ENCODE measurements around the gene KIRREL2. TPM values are rescaled to one million over a fixed set of nuclear protein-coding genes. Genes with fewer than 3 reads are reported as not detected.
"Not testable (repeated sequence)": the region's sequence is repeated elsewhere in the genome, so short reads cannot be mapped to it uniquely, and the experiment has no call there.

The KIRREL2 gene
- total RNA-seq, 2 experiments from 2014 or later: 0.55 to 0.58 TPM

GRCh38 chr19:35869327-35870123 is 12.8 kb downstream of the KIRREL2 start:
- peak overlapping the region; percentile 43 for H3K27ac Mint-ChIP-seq
- peaks cover 18% of the 10 kb centered on the region for H3K4me1 Mint-ChIP-seq
- ChIA-PET CTCF (interaction anchor here (0.6 to 1.9 kb wide), 4 partner anchors 13 to 703 kb away, joined by 3 to 7 read pairs (median 5); no protein-coding TSS in a partner anchor), POLR2A (interaction anchor here (1.0 to 2.8 kb wide), 5 partner anchors 10 to 129 kb away, joined by 3 to 13 read pairs (median 4); partner anchors contain the start of gene KIRREL2)
- H3K9me3 Mint-ChIP-seq: no peaks in the 10 kb centered on the region
- H3K36me3 Mint-ChIP-seq (ENCODE audit: low read depth): no peaks in the 10 kb centered on the region
- peak overlapping the region; percentile 73 for H3K4me3 Mint-ChIP-seq
- peaks cover 37% of the 10 kb centered on the region for H3K27me3 Mint-ChIP-seq
- DNase-seq: peak; percentile 88

GRCh38 chr19:35870124-35870736 is 13.5 kb downstream of the KIRREL2 start:
- not testable (repeated sequence) for DNase-seq; H3K36me3 Mint-ChIP-seq (ENCODE audit: low read depth); H3K9me3 Mint-ChIP-seq
- Mint-ChIP-seq H3K27ac (peak overlapping the region; percentile 43), H3K4me3 (peak overlapping the region; percentile 73), H3K4me1 (peaks cover 18% of the 10 kb centered on the region), H3K27me3 (peaks cover 33% of the 10 kb centered on the region)
- CTCF ChIA-PET: interaction anchor here (1.2 to 1.9 kb wide), 3 partner anchors 12 to 226 kb away, joined by 3 to 7 read pairs (median 7); no protein-coding TSS in a partner anchor
- POLR2A ChIA-PET: interaction anchor here (1.0 to 2.8 kb wide), 4 partner anchors 10 to 60 kb away, joined by 3 to 13 read pairs (median 4); partner anchors contain the start of gene KIRREL2

GRCh38 chr19:35870798-35871197 is 14.1 kb downstream of the KIRREL2 start:
- no peak overlapping the region for H3K4me3 Mint-ChIP-seq
- no peak overlapping the region for H3K27ac Mint-ChIP-seq
- no peaks in the 10 kb centered on the region for H3K9me3 Mint-ChIP-seq
- H3K36me3 Mint-ChIP-seq (ENCODE audit: low read depth): no peaks in the 10 kb centered on the region
- H3K4me1 Mint-ChIP-seq: peaks cover 18% of the 10 kb centered on the region
- ChIA-PET POLR2A (interaction anchor here (1.3 to 2.8 kb wide), 2 partner anchors 9 to 59 kb away, joined by 4 to 13 read pairs; no protein-coding TSS in a partner anchor), CTCF (interaction anchor here (1.2 kb wide), 1 partner anchor 60 kb away, joined by 7 read pairs; no protein-coding TSS in a partner anchor)
- no peak for DNase-seq
- H3K27me3 Mint-ChIP-seq: peaks cover 28% of the 10 kb centered on the region

GRCh38 chr19:35871611-35872010 is 14.9 kb downstream of the KIRREL2 start:
- Mint-ChIP-seq H3K4me1 (peaks cover 18% of the 10 kb centered on the region), H3K4me3 (no peak overlapping the region), H3K27me3 (peaks cover 22% of the 10 kb centered on the region), H3K27ac (no peak overlapping the region), H3K9me3 (no peaks in the 10 kb centered on the region), H3K36me3 (ENCODE audit: low read depth) (no peaks in the 10 kb centered on the region)
- CTCF ChIA-PET: no interaction called here
- POLR2A ChIA-PET: no interaction called here
- no peak for DNase-seq

DNA sequence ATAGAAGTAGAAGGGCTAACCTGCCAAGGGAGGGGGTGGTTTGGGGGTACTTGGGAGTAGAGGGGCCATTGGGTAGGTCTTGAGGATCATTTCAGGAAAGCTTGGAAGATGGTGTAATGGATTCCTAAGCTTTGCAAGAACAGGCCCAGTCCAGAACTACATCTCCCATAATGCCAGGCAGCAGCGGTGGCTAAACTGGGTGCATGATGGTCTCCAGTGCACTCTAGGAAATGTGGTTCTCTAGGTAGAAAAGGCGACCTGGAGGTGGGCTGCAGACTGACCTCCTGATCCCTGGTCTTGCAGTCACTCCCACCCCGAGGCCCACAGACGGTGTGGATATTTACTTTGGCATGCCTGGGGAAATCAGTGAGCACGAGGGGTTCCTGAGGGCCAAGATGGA is 15.5 kb downstream of the KIRREL2 start:
- H3K4me3 Mint-ChIP-seq: no peak overlapping the region
- H3K27me3 Mint-ChIP-seq: peaks cover 21% of the 10 kb centered on the region
- POLR2A ChIA-PET: no interaction called here
- CTCF ChIA-PET: no interaction called here
- no peak overlapping the region for H3K27ac Mint-ChIP-seq
- H3K4me1 Mint-ChIP-seq: peaks cover 18% of the 10 kb centered on the region
- no peaks in the 10 kb centered on the region for H3K9me3 Mint-ChIP-seq
- H3K36me3 Mint-ChIP-seq (ENCODE audit: low read depth): no peaks in the 10 kb centered on the region
- no peak for DNase-seq

GRCh38 chr19:35874392-35874930 is 17.8 kb downstream of the KIRREL2 start:
- ChIA-PET CTCF (no interaction called here), POLR2A (no interaction called here)
- Mint-ChIP-seq H3K9me3 (no peaks in the 10 kb centered on the region), H3K4me1 (peaks cover 9% of the 10 kb centered on the region), H3K27ac (no peak overlapping the region), H3K4me3 (no peak overlapping the region), H3K36me3 (ENCODE audit: low read depth) (no peaks in the 10 kb centered on the region), H3K27me3 (peaks cover 14% of the 10 kb centered on the region)
- DNase-seq: no peak

DNA sequence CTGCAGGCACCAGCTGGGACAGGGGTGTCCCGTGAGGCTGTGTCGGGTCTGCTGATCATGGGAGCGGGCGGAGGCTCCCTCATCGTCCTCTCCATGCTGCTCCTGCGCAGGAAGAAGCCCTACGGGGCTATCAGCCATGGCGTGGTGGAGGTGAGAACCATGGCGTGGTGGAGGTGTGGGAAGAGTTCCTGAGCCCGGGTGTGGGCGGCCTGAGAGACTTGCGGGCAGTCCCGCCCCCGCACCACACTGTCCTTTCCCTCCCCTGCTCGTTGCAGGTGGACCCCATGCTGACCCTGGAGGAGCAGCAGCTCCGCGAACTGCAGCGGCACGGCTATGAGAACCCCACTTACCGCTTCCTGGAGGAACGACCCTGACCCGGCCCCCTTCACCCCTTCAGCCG is 22.4 kb downstream of the KIRREL2 start:
- H3K27ac Mint-ChIP-seq: no peak overlapping the region
- peaks cover 15% of the 10 kb centered on the region for H3K27me3 Mint-ChIP-seq
- DNase-seq: no peak
- H3K4me3 Mint-ChIP-seq: no peak overlapping the region
- H3K9me3 Mint-ChIP-seq: no peaks in the 10 kb centered on the region
- CTCF ChIA-PET: interaction anchor here (0.6 to 7.3 kb wide), 4 partner anchors 52 to 180 kb away, joined by 3 to 120 read pairs (median 4); no protein-coding TSS in a partner anchor
- peaks cover 12% of the 10 kb centered on the region for H3K4me1 Mint-ChIP-seq
- POLR2A ChIA-PET: interaction anchor here (1.1 to 1.6 kb wide), 5 partner anchors 20 to 165 kb away, joined by 3 to 6 read pairs (median 3); partner anchors contain the start of gene IGFLR1
- no peaks in the 10 kb centered on the region for H3K36me3 Mint-ChIP-seq (ENCODE audit: low read depth)

DNA sequence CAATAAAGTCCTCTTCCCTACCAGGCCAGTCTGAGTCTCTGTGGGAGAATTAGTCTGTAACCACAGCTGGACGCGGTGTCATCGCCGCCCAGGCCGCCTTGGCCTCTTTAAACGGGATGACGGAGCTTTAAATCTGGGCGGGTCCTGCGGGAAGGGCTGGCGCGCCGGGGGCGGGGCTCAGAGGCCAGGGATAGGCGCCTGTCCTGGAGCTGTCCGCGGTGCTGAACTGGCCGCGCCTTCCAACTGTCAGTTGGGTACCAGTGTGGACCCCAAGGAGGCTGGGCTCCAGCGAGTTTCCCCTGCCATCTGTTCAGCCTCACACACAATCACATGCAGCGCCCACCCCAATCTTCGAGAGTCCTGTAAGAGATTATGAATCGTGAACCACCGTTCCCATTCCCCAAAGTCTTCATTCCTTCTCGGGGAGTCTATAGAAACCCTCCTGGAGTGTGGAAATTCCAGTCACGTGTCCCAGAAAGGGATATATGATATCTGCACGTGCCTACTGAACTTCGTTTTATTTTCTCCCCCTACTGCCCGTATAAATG is 23.1 kb downstream of the KIRREL2 start:
- no peaks in the 10 kb centered on the region for H3K9me3 Mint-ChIP-seq
- H3K27ac Mint-ChIP-seq: no peak overlapping the region
- peaks cover 15% of the 10 kb centered on the region for H3K27me3 Mint-ChIP-seq
- H3K36me3 Mint-ChIP-seq (ENCODE audit: low read depth): no peaks in the 10 kb centered on the region
- no peak overlapping the region for H3K4me3 Mint-ChIP-seq
- peak; percentile 88 for DNase-seq
- POLR2A ChIA-PET: interaction anchor here (0.6 to 1.6 kb wide), 7 partner anchors 10 to 166 kb away, joined by 3 to 6 read pairs (median 3); partner anchors contain the start of gene IGFLR1
- CTCF ChIA-PET: interaction anchor here (0.5 to 7.3 kb wide), 6 partner anchors 13 to 180 kb away, joined by 3 to 120 read pairs (median 3); no protein-coding TSS in a partner anchor
- H3K4me1 Mint-ChIP-seq: peaks cover 12% of the 10 kb centered on the region

- H3K4me3 Mint-ChIP-seq: no peak overlapping the region
- H3K4me1 Mint-ChIP-seq: peaks cover 12% of the 10 kb centered on the region
- peaks cover 15% of the 10 kb centered on the region for H3K27me3 Mint-ChIP-seq
- H3K27ac Mint-ChIP-seq: no peak overlapping the region
- POLR2A ChIA-PET: interaction anchor here (1.1 to 4.9 kb wide), 6 partner anchors 10 to 49 kb away, joined by 3 to 38 read pairs (median 6); partner anchors contain the start of gene NFKBID
- H3K36me3 Mint-ChIP-seq (ENCODE audit: low read depth): peaks cover 15% of the 10 kb centered on the region
- no peaks in the 10 kb centered on the region for H3K9me3 Mint-ChIP-seq
- CTCF ChIA-PET: interaction anchor here (0.9 to 7.3 kb wide), 11 partner anchors 10 to 192 kb away, joined by 3 to 120 read pairs (median 4); partner anchors contain the start of genes ALKBH6 and THAP8
- DNase-seq: peak; percentile 37
Observed at GRCh38 chr19:35882114-35882832, 25.6 kb downstream of the KIRREL2 start.

DNA sequence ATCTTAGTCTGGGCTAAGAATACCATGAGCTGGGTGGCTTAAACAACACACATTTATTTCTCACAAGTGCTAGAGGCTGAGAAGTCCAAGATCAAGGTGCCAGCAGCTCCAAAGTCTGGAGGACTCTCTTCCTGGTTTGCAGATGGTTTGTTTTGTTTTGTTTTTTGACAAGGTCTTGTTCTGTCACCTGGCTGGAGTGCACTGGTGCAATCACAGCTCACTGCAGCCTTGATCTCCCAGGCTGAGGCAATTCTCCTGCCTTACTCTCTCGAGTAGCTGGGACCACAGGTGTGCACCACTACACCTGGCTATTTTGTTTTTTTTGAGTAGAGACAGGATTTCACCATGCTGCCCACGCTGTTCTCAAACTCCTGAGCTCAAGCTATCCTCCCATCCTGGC is 27.2 kb downstream of the KIRREL2 start:
- no peak overlapping the region for H3K4me3 Mint-ChIP-seq
- POLR2A ChIA-PET: interaction anchor here (1.2 to 4.9 kb wide), 5 partner anchors 9 to 48 kb away, joined by 3 to 38 read pairs (median 4); partner anchors contain the start of gene NFKBID
- H3K27ac Mint-ChIP-seq: no peak overlapping the region
- H3K27me3 Mint-ChIP-seq: peaks cover 8% of the 10 kb centered on the region
- CTCF ChIA-PET: interaction anchor here (0.7 to 7.3 kb wide), 5 partner anchors 9 to 193 kb away, joined by 3 to 120 read pairs (median 4); no protein-coding TSS in a partner anchor
- H3K4me1 Mint-ChIP-seq: peaks cover 12% of the 10 kb centered on the region
- no peaks in the 10 kb centered on the region for H3K9me3 Mint-ChIP-seq
- H3K36me3 Mint-ChIP-seq (ENCODE audit: low read depth): peaks cover 30% of the 10 kb centered on the region
- no peak for DNase-seq

- Mint-ChIP-seq H3K4me3 (no peak overlapping the region), H3K27ac (no peak overlapping the region), H3K36me3 (ENCODE audit: low read depth) (peaks cover 41% of the 10 kb centered on the region), H3K9me3 (no peaks in the 10 kb centered on the region), H3K27me3 (no peaks in the 10 kb centered on the region), H3K4me1 (peaks cover 4% of the 10 kb centered on the region)
- POLR2A ChIA-PET: interaction anchor here (1.0 to 4.9 kb wide), 2 partner anchors 23 to 46 kb away, joined by 3 to 38 read pairs; partner anchors contain the start of gene TYROBP
- DNase-seq: no peak
- CTCF ChIA-PET: interaction anchor here (7.3 kb wide), 1 partner anchor 46 kb away, joined by 120 read pairs; no protein-coding TSS in a partner anchor
Observed at GRCh38 chr19:35885225-35885738, 28.6 kb downstream of the KIRREL2 start.
